Activated CD8-positive, alpha-beta memory T cell treated with anti-CD3 and anti-CD28 coated beads for 48 hours (primary cell): Measurements from ENCODE around the gene GRIK4.

Source experiments
- DNase-seq, 3 experiments: peaks; one replicate each; pipeline ENCODE4 v3.0.0-alpha.2; 2020; ENCODE audit warnings: low read depth in 2 of 3, low spot score in 2 of 3

GRIK4 gene

GRCh38 chr11:120663142-120663541 lies 151.6 kb downstream of the GRIK4 start:
- no peak for DNase-seq

GRCh38 chr11:120666121-120666639 lies 154.6 kb downstream of the GRIK4 start:
- DNase-seq = no peak

- no peak for DNase-seq
These were observed 155.7 kb downstream of the GRIK4 start for GRCh38 chr11:120667281-120667680.

- no peak for DNase-seq
These were observed 156.4 kb downstream of the GRIK4 start for GRCh38 chr11:120667934-120668333.

- no peak for DNase-seq
These were observed 157.0 kb downstream of the GRIK4 start for GRCh38 chr11:120668537-120668936.

GRCh38 chr11:120674542-120674941 lies 163.0 kb downstream of the GRIK4 start:
- DNase-seq = no peak

GRCh38 chr11:120675171-120675570 lies 163.6 kb downstream of the GRIK4 start:
- no peak for DNase-seq

GRCh38 chr11:120676991-120677390 lies 165.4 kb downstream of the GRIK4 start:
- no peak for DNase-seq

- no peak for DNase-seq
These were observed 168.8 kb downstream of the GRIK4 start for GRCh38 chr11:120680322-120680721.

GRCh38 chr11:120681434-120682331 lies 170.1 kb downstream of the GRIK4 start:
- no peak for DNase-seq

GRCh38 chr11:120682332-120682649 lies 170.7 kb downstream of the GRIK4 start:
- no peak for DNase-seq

GRCh38 chr11:120682866-120683265 lies 171.3 kb downstream of the GRIK4 start:
- no peak for DNase-seq

- DNase-seq = no peak
These were observed 175.0 kb downstream of the GRIK4 start for GRCh38 chr11:120686516-120686915.

- DNase-seq = no peak
These were observed 176.6 kb downstream of the GRIK4 start for GRCh38 chr11:120688163-120688562.

GRCh38 chr11:120689596-120690275 lies 178.2 kb downstream of the GRIK4 start:
- no peak for DNase-seq

GRCh38 chr11:120690406-120690805 lies 178.9 kb downstream of the GRIK4 start:
- DNase-seq = no peak

GRCh38 chr11:120694726-120695125 lies 183.2 kb downstream of the GRIK4 start:
- DNase-seq = no peak

GRCh38 chr11:120695426-120695825 lies 183.9 kb downstream of the GRIK4 start:
- DNase-seq = no peak

GRCh38 chr11:120695939-120696338 lies 184.4 kb downstream of the GRIK4 start:
- DNase-seq = no peak

- no peak for DNase-seq
These were observed 185.2 kb downstream of the GRIK4 start for GRCh38 chr11:120696597-120697218.

- DNase-seq = no peak
These were observed 187.4 kb downstream of the GRIK4 start for GRCh38 chr11:120698918-120699317.

GRCh38 chr11:120702656-120703055 lies 191.1 kb downstream of the GRIK4 start:
- DNase-seq = no peak
